ENCODE results near the gene VAT1L. TPM values are rescaled to one million over a fixed set of nuclear protein-coding genes. Genes with fewer than 3 reads are reported as not detected.

Gene VAT1L
- total and polyA plus RNA-seq, 2 experiments from 2014 or later = 11.0 to 24.4 TPM

DNA sequence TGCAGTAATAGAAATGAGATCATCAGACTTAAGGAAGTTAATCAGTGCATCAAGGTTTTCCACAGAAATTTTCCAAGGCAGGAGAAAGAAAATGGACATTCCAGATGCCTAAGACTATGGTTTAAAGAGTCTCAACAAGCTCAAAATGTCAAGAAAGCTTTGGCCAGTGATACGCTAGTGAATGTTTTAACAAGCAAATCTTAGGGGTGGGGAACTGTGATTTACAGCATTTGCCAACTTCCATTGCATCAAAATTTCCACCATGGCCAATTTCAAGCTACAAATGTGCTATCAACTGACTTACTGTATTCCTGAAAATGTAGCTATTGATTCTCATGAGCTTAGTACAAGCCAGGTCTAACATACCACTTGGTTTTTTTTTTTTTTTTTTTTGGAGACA lies 151.6 kb downstream of the VAT1L start:
- DNase-seq (ENCODE audit: low spot score) (no peak), ATAC-seq (no peak)
- Histone ChIP-seq H3K9me2 (ENCODE audit: insufficient read depth) (no peaks in the 10 kb centered on the region), H3K27ac (ENCODE audit: low read depth) (no peak overlapping the region), H3K4me1 (ENCODE audit: insufficient read depth) (peaks cover 5% of the 10 kb centered on the region; the same call in 1 of the 2 replicates), H3K4me2 (no peak overlapping the region), H4K20me1 (replicated peaks; ENCODE audit: insufficient read depth) (no peaks in the 10 kb centered on the region), H3F3A (replicated peaks; ENCODE audit: low read depth) (no peaks in the 10 kb centered on the region), H3K79me2 (replicated peaks; ENCODE audit: insufficient read depth) (no peaks in the 10 kb centered on the region), H2AFZ (no peak overlapping the region), H3K27me3 (ENCODE audit: insufficient read depth) (no peaks in the 10 kb centered on the region), H3K4me3 (no peak overlapping the region), H3K36me3 (ENCODE audit: insufficient read depth) (no peaks in the 10 kb centered on the region)
- no peak overlapping the region for H3K27ac Mint-ChIP-seq
- H3K9me3 Mint-ChIP-seq = peaks cover 24% of the 10 kb centered on the region
- H3K27me3 Mint-ChIP-seq (ENCODE audit: insufficient read depth, low read depth, poor library complexity) = peaks cover 2% of the 10 kb centered on the region
- H3K36me3 Mint-ChIP-seq (ENCODE audit: low read depth) = peaks cover 37% of the 10 kb centered on the region
- H3K4me1 Mint-ChIP-seq = peaks cover 3% of the 10 kb centered on the region; the same call in 2 of the 3 replicates
- TF ChIP-seq POLR2AphosphoS5 (IDR thresholded peaks at IDR 0.05; ENCODE audit: low read depth) = no peak
- no peak for TF ChIP-seq JUNB (IDR thresholded peaks at IDR 0.05; ENCODE audit: unreplicated experiment)
- no peak for TF ChIP-seq NANOG (IDR thresholded peaks at IDR 0.05; ENCODE audit: borderline replicate concordance)
- no peak for TF ChIP-seq CREB1 (CRISPR knock-in tag; IDR thresholded peaks at IDR 0.05; ENCODE audit: low read depth)
- no peak for TF ChIP-seq ZNF114 (CRISPR knock-in tag; IDR thresholded peaks at IDR 0.05)
- TF ChIP-seq, protein P1, sequence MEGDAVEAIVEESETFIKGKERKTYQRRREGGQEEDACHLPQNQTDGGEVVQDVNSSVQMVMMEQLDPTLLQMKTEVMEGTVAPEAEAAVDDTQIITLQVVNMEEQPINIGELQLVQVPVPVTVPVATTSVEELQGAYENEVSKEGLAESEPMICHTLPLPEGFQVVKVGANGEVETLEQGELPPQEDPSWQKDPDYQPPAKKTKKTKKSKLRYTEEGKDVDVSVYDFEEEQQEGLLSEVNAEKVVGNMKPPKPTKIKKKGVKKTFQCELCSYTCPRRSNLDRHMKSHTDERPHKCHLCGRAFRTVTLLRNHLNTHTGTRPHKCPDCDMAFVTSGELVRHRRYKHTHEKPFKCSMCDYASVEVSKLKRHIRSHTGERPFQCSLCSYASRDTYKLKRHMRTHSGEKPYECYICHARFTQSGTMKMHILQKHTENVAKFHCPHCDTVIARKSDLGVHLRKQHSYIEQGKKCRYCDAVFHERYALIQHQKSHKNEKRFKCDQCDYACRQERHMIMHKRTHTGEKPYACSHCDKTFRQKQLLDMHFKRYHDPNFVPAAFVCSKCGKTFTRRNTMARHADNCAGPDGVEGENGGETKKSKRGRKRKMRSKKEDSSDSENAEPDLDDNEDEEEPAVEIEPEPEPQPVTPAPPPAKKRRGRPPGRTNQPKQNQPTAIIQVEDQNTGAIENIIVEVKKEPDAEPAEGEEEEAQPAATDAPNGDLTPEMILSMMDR (conservative IDR thresholded peaks at IDR 0.05; ENCODE audit: low read depth in 2 of 2) = no peak
- TF ChIP-seq, protein P2, sequence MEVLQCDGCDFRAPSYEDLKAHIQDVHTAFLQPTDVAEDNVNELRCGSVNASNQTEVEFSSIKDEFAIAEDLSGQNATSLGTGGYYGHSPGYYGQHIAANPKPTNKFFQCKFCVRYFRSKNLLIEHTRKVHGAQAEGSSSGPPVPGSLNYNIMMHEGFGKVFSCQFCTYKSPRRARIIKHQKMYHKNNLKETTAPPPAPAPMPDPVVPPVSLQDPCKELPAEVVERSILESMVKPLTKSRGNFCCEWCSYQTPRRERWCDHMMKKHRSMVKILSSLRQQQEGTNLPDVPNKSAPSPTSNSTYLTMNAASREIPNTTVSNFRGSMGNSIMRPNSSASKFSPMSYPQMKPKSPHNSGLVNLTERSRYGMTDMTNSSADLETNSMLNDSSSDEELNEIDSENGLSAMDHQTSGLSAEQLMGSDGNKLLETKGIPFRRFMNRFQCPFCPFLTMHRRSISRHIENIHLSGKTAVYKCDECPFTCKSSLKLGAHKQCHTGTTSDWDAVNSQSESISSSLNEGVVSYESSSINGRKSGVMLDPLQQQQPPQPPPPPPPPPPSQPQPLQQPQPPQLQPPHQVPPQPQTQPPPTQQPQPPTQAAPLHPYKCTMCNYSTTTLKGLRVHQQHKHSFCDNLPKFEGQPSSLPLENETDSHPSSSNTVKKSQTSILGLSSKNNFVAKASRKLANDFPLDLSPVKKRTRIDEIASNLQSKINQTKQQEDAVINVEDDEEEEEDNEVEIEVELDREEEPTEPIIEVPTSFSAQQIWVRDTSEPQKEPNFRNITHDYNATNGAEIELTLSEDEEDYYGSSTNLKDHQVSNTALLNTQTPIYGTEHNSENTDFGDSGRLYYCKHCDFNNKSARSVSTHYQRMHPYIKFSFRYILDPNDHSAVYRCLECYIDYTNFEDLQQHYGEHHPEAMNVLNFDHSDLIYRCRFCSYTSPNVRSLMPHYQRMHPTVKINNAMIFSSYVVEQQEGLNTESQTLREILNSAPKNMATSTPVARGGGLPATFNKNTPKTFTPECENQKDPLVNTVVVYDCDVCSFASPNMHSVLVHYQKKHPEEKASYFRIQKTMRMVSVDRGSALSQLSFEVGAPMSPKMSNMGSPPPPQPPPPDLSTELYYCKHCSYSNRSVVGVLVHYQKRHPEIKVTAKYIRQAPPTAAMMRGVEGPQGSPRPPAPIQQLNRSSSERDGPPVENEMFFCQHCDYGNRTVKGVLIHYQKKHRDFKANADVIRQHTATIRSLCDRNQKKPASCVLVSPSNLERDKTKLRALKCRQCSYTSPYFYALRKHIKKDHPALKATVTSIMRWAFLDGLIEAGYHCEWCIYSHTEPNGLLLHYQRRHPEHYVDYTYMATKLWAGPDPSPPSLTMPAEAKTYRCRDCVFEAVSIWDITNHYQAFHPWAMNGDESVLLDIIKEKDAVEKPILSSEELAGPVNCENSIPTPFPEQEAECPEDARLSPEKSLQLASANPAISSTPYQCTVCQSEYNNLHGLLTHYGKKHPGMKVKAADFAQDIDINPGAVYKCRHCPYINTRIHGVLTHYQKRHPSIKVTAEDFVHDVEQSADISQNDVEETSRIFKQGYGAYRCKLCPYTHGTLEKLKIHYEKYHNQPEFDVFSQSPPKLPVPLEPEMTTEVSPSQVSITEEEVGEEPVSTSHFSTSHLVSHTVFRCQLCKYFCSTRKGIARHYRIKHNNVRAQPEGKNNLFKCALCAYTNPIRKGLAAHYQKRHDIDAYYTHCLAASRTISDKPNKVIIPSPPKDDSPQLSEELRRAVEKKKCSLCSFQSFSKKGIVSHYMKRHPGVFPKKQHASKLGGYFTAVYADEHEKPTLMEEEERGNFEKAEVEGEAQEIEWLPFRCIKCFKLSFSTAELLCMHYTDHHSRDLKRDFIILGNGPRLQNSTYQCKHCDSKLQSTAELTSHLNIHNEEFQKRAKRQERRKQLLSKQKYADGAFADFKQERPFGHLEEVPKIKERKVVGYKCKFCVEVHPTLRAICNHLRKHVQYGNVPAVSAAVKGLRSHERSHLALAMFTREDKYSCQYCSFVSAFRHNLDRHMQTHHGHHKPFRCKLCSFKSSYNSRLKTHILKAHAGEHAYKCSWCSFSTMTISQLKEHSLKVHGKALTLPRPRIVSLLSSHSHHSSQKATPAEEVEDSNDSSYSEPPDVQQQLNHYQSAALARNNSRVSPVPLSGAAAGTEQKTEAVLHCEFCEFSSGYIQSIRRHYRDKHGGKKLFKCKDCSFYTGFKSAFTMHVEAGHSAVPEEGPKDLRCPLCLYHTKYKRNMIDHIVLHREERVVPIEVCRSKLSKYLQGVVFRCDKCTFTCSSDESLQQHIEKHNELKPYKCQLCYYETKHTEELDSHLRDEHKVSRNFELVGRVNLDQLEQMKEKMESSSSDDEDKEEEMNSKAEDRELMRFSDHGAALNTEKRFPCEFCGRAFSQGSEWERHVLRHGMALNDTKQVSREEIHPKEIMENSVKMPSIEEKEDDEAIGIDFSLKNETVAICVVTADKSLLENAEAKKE (CRISPR knock-in tag; IDR thresholded peaks at IDR 0.05) = no peak
- TF ChIP-seq ZNF331 (CRISPR knock-in tag; IDR thresholded peaks at IDR 0.05; ENCODE audit: low read depth) = no peak
- H3K4me3 Mint-ChIP-seq = no peak overlapping the region

Data from GM23338 (cell line).